Measurements from ENCODE around the gene VASN.

DNA sequence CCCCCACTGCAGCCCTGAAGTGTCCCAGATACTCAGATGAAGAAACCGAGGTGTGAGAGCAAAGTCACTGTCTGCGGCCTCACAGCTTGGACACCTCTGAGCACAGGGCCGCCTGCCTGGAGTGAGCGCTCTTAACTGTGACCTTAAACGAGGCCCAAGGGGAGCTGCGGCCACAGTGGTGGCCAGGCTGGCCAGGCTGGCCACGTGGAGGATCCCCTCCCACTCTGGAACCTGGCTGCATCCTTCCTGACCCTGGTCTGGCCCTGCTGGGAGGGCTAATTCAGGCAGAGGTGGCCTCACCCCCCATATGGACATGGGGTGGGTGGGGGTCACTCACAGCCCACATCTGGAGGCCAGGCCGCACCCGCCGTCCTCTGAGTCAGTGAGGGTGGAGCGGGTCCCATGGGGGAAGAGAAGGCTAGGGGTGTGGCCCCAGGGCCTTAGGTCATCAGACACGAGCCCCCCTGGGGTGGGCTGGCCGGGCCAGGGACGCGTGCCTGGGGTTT is 6.6 kb downstream of the VASN start:
- TF ChIP-seq POLR2A (IDR thresholded peaks at IDR 0.05) (no peak), CTCF (IDR thresholded peaks at IDR 0.05) (no peak)
